GM21717 (cell line): ENCODE measurements around the gene IGF2R.
"Not testable (repeated sequence)": the region's sequence is repeated elsewhere in the genome, so short reads cannot be mapped to it uniquely, and the experiment has no call there.

Experiments
- ATAC-seq: cut with Tn5 transposase; IDR thresholded peaks from one replicate; pipeline ENCODE4 v1.9.1; 2021; ENCODE audit warnings: mild to moderate bottlenecking, moderate library complexity; ENCODE audit not compliant: unreplicated experiment

Gene IGF2R

DNA sequence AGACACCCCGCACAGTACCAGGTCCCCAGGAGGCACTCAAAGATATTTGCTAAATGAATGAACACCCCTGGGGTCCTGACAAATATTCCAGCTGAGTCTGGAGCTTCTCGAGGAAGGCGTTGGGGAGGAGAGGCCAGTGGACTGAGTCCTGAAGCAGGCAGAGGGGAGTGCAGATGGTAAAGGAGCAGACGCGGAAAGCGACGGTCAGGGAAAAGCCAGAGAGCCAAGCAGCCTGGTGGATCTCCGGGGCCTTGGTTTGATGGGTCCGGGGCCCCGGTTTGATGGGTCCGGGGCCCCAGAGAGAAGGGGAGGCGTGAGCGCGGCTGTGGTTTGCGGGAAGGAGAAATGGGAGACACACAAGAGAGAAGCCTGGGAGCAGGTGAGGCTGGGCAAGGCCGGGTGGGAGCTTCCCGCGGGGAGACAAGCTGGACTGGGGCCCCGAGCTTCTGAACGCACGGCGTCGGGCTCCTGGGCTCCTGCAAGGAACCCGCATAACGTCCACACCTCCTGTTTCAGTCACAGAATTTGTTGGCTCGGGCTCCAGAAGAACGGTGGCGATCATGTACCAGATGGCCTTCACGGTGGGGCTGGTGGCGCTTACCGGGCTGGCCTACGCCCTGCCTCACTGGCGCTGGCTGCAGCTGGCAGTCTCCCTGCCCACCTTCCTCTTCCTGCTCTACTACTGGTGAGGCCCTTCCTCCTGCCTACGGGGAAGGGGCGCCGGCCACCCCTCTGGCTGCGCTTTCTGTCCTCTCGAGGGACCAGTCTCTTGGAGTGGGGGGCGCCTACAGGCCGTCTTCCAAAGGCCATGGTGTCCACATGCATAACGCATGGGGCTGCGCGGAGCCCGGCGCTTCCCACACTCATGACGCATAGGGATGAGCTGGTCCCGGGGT lies 164.8 kb downstream of the IGF2R start:
- no peak for ATAC-seq

DNA sequence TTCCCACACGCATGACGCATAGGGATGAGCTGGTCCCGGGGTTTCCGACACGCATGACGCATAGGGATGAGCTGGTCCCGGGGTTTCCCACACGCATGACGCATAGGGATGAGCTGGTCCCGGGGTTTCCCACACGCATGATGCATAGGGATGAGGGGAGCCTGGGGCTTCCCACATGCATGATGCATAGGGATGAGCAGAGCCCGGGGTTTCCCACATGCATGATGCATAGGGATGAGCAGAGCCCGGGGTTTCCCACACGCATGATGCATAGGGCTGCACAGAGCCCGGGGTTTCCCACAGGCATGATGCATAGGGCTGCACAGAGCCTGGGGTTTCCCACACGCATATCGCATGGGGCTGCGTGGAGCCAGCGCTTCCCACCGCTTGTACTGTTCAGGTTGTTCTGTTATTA lies 165.5 kb downstream of the IGF2R start:
- ATAC-seq, result not testable (repeated sequence)

DNA sequence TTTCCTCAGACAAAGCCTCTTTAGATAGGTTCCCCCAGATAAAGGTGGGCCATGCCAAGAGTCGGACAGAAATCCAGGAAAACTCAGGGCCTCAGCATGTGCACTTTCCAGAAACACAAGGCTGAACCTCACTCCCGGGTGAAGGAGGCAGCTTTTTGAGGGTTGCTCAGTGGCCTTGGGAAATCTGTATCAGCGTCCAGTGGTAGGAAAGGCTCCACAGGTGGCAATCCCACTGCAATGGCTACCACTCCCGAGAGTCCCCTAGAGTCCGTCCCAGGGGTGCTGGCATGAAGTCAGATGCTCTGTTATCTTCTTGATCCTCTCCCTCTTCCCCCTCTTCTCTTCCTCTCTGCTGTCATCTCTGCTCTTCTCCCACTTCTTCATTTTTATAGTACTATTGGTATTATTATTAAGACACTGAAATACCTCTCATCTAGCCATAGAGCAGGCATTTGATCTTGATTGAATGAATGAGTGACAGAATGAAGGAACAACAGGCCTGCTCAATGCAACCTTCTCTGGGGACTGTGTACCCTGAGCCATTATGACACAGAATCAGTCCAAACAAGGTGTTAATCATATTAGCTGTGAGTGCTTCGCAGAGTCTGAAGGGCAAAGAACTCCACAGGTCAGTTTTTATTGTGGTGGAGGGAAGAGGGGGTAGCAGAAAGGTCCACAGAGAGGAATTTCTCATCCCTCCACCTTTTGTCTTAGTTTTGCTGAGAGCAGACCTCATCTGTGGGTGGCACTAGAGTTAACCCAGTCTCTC lies 166.1 kb downstream of the IGF2R start:
- ATAC-seq, result no peak

DNA sequence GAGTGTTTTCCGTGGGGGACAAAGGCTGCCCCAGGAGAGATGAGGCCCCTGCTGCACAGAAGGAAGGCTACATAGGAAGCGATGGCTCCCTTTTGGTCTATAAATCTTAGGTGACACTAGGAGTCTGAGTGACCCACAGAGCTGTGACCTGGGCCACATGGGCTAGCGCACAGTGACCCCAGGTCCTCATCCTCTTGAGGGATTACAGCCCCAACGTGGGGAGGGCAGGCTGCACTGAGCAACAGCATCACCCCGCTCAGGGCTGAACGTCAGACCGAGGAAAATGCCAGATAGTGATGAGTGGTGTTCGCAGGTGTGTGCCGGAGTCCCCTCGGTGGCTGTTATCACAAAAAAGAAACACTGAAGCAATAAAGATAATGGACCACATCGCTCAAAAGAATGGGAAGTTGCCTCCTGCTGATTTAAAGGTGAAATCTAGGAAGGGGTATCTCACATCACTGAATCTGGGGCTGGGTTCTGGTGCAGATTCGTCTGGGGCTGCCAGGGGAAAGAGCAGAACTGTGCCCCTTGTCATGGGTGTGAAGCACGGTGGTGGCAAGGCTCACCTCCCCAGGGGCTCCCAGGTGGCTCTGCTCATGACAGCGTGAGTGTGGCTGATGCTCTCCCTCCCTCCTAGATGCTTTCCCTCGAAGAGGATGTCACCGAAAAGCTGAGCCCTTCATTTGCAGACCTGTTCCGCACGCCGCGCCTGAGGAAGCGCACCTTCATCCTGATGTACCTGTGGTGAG lies 167.2 kb downstream of the IGF2R start:
- ATAC-seq, result no peak

DNA sequence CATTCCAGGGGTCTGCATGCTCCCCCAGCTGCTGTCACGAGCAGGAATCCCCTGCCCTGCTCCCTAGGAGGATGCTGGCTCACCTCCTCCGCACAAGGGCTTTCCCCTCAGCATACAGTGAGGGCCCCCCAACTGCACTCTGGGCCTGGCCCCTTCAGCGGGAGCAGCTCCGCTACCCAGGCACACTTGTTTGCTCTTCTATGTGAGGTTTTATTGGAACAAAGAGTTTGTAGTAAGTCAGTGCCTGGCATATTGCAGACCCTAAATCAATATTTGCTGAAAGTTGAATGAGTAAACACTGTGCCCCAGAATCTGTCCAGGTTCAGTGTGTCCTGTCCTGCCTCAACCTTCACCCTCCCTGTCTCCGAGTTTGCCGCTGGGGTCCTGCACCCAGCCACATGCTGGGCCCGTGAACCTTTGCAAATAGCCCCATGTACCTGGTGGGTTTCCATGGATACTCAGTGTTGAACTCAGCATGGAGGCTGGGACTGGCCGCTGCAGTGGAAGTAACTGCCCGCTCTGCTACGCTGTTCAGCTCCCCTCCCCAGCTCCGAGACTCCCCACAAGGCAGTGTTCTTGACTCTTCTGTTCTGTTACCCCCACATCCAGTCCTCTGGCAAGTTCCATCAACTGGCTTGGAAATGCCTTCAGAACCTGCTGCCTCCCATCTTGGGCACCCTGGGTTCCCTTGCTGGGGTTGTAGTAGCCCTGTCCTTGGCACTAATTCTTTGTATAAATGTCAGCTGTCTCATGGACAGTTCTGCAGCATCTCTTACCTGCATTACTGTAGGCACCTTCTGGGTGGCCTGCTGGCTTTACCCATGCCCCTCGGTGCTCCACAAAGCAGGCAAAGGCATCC lies 168.5 kb downstream of the IGF2R start:
- ATAC-seq, result no peak

DNA sequence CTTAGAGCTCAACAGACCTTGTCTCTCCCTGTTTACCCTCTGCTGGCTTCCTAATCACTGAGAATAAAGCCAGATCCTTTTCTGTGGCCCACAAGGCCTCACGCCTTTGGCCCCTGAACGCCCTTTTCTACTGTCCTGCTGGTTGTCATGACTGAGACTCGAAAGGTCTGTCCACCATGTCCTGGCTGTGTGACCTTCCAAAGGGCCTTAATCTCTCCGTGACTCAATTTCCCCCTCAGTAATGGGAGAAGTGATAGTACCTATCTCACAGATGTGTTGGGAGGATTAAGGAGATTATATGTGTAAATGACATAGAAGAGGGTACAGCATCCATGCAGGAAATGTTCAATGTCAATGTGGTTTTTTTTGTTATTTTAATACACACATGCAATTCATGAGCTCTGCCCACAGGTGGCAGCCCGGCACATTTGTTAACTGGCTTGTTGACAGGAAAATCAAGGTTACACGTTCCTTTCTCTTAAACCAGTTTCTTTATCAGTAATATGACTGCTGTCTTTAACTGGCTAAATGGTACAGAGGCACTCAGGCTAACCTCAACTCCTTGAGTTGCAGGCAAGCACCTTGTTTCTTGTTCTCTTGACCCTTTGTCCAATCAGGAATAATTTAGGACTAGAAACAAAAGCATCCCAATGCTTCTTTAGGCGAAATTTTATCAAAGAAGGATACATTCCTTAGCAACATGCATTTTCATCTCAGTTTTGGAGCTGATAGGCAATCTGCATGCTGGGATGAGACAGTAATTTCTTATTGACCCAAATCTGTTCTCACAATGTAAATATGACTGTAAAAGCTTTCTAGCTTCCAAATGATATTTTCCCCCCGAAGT lies 169.3 kb downstream of the IGF2R start:
- peak; percentile 66 for ATAC-seq

DNA sequence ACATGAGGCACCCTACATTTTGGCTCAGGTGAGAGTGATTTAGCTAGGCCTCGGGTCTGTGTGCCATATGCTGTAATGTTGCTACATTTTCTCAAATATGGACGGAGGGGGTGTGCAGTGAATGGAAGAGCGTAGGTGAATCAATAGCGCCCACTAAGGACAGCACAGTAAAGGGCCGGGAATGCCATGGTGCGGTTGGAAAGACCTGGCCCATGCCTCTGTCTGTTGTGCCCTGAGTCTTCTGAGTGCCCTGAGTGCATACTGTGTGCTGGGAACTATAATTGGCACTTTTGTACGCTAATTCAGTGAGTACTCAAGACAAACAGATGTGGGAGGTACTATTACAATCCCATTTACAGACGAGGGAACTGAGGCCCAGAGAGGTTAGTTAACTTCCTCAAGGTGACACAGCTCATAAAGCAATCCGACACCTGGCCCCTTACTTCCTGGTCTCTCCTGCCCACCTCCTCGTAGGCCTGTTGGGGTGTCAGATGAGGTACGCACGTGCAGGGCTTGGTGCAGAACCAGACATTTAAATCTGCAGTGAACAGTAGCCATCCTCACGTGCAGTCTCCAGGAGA lies 170.0 kb downstream of the IGF2R start:
- ATAC-seq, result no peak

DNA sequence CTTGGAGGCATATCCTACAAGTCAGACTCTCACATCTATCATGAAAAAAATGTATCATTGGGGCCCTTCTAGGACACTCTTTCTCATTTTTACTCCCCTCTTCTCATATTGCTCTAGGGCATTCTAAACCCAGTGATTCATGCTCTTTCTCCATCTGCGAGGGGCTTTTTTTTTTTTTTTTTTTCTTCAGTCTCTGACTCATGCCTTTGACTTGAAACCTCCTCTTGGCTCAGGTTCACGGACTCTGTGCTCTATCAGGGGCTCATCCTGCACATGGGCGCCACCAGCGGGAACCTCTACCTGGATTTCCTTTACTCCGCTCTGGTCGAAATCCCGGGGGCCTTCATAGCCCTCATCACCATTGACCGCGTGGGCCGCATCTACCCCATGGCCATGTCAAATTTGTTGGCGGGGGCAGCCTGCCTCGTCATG lies 170.6 kb downstream of the IGF2R start:
- ATAC-seq, result no peak

DNA sequence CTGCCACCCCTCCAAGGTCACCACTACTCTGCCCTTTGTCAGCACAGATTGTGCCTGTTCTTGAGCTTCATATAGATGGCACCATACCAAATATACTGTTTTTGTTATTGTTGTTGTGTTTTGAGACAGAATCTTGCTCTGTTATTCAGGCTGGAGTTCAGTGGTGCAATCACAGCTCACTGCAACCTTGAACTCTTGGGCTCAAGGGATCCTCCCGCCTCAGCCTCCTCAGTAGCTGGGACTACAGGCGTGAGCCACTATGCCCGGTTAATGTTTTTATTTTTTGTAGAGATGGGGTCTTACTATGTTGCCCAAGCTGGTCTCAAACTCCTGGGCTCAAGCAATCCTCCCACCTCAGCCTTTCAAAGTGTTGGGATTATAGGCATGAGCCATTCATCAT lies 171.6 kb downstream of the IGF2R start:
- ATAC-seq, result not testable (repeated sequence)

DNA sequence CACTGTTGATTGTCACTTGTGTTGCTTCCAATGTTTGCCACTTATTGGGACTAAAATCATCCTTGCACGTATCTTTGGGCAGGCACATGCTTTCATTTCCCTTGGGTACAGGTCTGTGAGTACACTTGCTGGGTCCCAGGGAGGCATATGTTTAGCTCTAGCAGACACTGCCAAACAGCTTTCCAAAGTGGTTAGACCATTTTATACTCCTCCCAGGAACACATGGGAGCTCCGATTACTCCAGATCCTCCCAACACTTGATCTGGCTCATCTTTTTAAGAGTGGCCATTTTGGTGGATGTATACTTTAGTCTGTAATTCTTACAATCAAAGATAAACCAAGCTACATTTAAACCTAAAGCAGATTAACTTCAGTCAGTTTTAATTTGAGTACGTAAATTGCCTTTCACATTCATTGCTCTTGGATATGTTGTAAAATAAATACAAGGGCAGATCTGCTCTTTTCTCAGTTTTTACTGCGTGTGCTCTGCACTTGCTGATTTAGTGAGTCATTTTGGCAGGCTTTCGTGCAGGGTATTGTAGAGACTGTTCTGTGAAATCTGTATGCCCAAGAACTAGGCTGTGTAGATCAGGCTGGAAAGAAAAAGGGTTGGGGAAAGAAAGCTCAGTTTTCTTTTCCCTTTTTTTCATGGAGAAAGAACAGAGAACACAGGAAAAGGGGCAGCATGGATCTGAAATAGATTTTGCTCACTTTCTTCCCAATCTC lies 172.3 kb downstream of the IGF2R start:
- no peak for ATAC-seq

DNA sequence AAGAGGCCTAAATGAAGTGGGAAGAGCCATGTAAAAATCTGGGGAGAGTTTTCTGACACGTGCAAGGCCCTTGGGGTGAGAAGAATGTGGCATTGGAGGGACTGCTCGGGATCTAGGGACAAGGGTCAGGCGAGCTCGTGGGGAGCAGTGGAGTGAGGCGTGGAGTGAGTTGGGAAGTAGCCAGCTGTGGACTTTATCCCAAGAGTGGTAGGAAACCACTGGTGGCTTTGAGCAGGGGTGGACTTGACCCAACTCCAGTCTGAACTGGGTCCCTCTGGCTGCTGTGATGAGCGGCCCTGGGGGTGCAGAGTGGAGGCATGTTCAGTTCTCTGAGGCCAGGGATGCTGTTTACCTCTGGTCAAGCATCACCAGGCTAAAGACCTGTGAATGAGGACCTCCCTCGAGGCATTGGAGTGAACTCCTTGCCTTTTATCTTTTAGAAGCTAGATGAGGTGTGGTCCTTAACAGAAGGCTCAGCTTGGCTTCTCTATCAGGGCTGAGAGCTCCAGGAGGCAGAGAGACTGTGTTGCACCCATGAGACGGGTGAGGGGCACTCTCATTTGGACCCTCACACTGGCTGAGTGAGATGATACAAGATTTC lies 173.3 kb downstream of the IGF2R start:
- ATAC-seq, result no peak

DNA sequence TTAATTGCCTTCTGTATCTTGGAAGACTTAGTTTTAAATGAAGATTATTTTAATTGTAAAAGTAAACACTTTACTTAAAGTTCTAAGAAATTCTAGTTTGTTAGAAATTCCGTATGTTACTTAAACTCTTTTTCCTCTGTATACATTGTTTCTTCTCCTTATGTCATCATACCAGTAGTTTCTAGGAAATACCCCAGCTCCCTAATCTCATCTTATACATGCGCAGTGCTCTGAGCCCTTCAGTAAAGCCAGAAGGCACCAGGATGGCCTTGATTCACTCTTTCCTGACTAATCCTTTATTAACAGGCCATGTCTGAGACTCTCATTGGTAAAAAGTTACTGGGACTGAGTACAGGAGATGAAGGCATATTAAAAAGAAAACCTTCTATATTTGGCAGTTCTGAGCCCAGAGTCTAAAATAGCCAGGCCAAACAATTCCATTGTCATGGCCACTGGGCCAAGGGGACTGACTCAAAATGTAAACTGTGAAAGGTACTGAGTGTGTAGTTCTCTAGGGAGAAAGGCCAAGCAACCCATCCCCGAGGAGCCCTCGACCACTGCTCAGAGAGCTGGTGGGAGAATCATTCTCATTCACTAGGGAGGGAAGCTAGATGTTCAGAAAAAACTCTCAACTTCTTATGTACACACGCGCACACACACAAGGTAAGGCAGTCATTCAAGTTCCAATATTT lies 177.7 kb downstream of the IGF2R start:
- ATAC-seq, result no peak

DNA sequence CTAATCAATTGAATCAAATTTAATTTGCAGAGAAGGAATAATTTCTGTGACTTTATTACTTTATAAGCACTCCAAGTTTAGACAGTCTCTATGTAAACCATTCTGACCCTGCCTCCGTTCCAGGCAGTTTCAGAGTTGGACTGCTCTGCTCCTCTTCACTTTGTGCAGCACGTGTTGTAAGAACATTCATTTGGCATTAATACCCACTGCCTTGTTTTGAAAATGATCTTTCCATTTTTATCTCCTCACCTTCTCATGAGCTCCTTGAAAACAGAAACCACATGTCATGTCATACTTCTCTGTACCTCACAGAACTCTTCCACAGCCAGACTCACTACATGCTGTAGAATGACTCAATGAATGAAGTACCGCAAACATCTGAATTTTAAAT lies 178.3 kb downstream of the IGF2R start:
- no peak for ATAC-seq

DNA sequence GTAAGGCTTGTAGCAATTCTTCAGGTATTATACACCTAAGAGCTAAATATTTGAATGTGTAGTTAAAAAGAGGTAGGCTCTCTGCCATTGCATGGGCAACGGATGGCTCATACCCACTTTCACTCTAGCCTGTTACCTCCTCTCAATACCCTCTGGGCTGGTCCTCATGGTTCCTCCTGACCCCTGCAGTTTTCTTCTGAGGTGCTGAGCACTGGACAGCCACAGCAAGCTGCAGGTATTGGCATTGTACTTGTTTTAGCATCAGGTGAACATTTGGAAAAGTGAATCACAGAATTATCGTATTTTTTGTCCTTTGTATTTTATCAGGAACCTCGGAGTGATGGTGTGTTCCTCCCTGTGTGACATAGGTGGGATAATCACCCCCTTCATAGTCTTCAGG lies 185.6 kb downstream of the IGF2R start:
- no peak for ATAC-seq

DNA sequence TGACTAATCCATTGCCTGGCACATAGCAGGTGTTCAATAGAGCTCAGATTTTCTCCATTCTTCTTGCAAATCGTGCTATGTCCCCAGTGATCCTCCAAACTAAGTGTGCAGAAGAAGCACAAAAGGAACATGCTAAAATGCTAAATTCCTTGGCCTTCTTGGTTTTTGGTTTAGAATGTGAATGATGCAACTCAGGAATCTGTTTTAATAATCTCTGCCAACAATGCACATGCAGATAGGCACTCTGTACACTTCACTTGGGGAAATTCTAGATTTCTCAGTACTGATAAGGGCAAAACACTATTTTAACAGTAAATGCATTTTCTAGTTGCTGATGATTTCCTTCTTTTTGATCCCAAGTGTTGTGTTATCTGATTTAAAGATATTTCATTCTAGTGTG lies 188.0 kb downstream of the IGF2R start:
- ATAC-seq, result no peak

DNA sequence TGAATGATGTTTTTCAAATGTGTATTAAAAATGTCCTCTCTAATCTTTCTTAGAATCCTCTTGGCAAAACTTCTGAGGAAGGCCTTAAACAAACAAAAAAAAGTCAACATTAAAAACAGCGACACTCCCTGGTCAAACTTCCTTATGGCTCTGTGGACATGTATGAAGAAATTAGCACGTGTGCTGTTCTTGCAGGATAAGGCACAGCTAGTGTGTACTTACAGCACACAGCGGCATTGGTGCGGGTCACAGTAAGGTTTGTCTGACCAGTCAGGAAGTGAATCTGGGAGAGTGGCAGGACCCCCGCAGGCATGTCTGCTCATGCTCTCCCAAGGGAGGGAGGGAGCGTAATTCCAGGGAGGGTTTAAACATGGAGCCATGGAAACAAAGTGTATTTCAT lies 191.6 kb downstream of the IGF2R start:
- no peak for ATAC-seq
